CD14-positive monocyte (primary cell): ENCODE measurements around the gene CBX4. TPM values are rescaled to one million over a fixed set of nuclear protein-coding genes. Genes with fewer than 3 reads are reported as not detected.

Experiments
- DNase-seq, 3 donors: peaks; one replicate each; pipeline ENCODE4 v3.0.0-alpha.2; 2011 to 2022
- H2AFZ ChIP-seq: 2 replicates; pipeline ENCODE4 v1.6.0; 2012; ENCODE audit warnings: mild to moderate bottlenecking, low read depth, low read length, inconsistent platforms; ENCODE audit not compliant: insufficient read depth, poor library complexity, severe bottlenecking
- H3K27ac ChIP-seq, 2 donors: 1 replicate in 1 of 2; 2 replicates in 1 of 2; pipeline ENCODE4 v1.5.1; 2012 to 2013; ENCODE audit warnings: low read length in 2 of 2, control low read depth in 1 of 2, inconsistent platforms in 1 of 2, low read depth in 1 of 2, mild to moderate bottlenecking in 1 of 2
- H3K27me3 ChIP-seq, 2 donors: one replicate each; pipeline versions ENCODE4 v1.6.0 to v1.6.1; 2011 to 2013; ENCODE audit warnings: low read length in 2 of 2; ENCODE audit not compliant: control insufficient read depth in 2 of 2, insufficient read depth in 2 of 2
- H3K36me3 ChIP-seq, 2 donors: replicated peaks in 1 of 2; 1 replicate in 1 of 2; 2 replicates in 1 of 2; pipeline versions ENCODE4 v1.5.1 to v1.6.1; 2012 to 2013; ENCODE audit warnings: low read length in 2 of 2, control low read depth in 1 of 2, inconsistent platforms in 1 of 2, mild to moderate bottlenecking in 1 of 2; ENCODE audit not compliant: insufficient read depth in 2 of 2, control insufficient read depth in 1 of 2
- H3K4me1 ChIP-seq, 2 donors: 1 replicate in 1 of 2; 2 replicates in 1 of 2; pipeline versions ENCODE4 v1.5.1 to v1.6.1; 2012 to 2013; ENCODE audit warnings: low read length in 2 of 2, control low read depth in 1 of 2, inconsistent platforms in 1 of 2, mild to moderate bottlenecking in 1 of 2, moderate library complexity in 1 of 2; ENCODE audit not compliant: insufficient read depth in 2 of 2, control insufficient read depth in 1 of 2
- H3K4me2 ChIP-seq: replicated peaks from 2 replicates; pipeline ENCODE3; 2012; ENCODE audit warnings: low read length, moderate library complexity, mild to moderate bottlenecking; ENCODE audit not compliant: poor library complexity, severe bottlenecking; ENCODE audit errors: extremely low read depth
- H3K4me3 ChIP-seq, 3 experiments: fragments of 200-600 bp in 1 of 3; sonication (generic) in 1 of 3; replicated peaks in 1 of 3; 1 replicate in 2 of 3; 2 replicates in 1 of 3; pipeline ENCODE4 v1.5.1; 2011 to 2013; ENCODE audit warnings: low read length in 3 of 3, mild to moderate bottlenecking in 3 of 3, control low read depth in 2 of 3, low read depth in 2 of 3, inconsistent platforms in 1 of 3, moderate library complexity in 1 of 3
- H3K79me2 ChIP-seq: 2 replicates; pipeline ENCODE4 v1.6.0; 2012; ENCODE audit warnings: mild to moderate bottlenecking, control low read depth, inconsistent platforms, low read length, moderate library complexity; ENCODE audit not compliant: insufficient read depth
- H3K9ac ChIP-seq: 2 replicates; pipeline ENCODE4 v1.6.0; 2017; ENCODE audit warnings: low read length, mild to moderate bottlenecking; ENCODE audit not compliant: insufficient read depth, poor library complexity, severe bottlenecking
- H3K9me3 ChIP-seq, 2 donors: replicated peaks in 1 of 2; 1 replicate in 1 of 2; 2 replicates in 1 of 2; pipeline versions ENCODE4 v1.5.1 to v1.6.1; 2012 to 2013; ENCODE audit warnings: low read length in 2 of 2, control low read depth in 1 of 2; ENCODE audit not compliant: control insufficient read depth in 1 of 2, insufficient read depth in 1 of 2
- H4K20me1 ChIP-seq: 2 replicates; pipeline ENCODE4 v1.6.0; 2012; ENCODE audit warnings: mild to moderate bottlenecking, low read length, control low read depth, moderate library complexity; ENCODE audit not compliant: insufficient read depth
- H3K27ac Mint-ChIP-seq, 7 donors: one replicate each; pipeline ENCODE4 v1.8.0; 2020; ENCODE audit warnings: mild to moderate bottlenecking in 7 of 7, mixed read lengths in 7 of 7, moderate library complexity in 6 of 7, inconsistent platforms in 2 of 7
- H3K27me3 Mint-ChIP-seq, 3 donors: one replicate each; pipeline ENCODE4 v1.8.0; 2021 to 2022; ENCODE audit warnings: low read depth in 3 of 3, mild to moderate bottlenecking in 3 of 3, mixed read lengths in 3 of 3, moderate library complexity in 3 of 3, inconsistent platforms in 1 of 3
- H3K36me3 Mint-ChIP-seq, 2 donors: one replicate each; pipeline ENCODE4 v1.8.0; 2020; ENCODE audit warnings: mixed read lengths in 2 of 2, inconsistent platforms in 1 of 2, mild to moderate bottlenecking in 1 of 2
- H3K4me1 Mint-ChIP-seq: one replicate; pipeline ENCODE4 v1.8.0; 2020; ENCODE audit warnings: mild to moderate bottlenecking, mixed read lengths
- H3K4me3 Mint-ChIP-seq, 2 donors: one replicate each; pipeline ENCODE4 v1.8.0; 2020; ENCODE audit warnings: mild to moderate bottlenecking in 2 of 2, mixed read lengths in 2 of 2, moderate library complexity in 1 of 2
- H3K9me3 Mint-ChIP-seq, 7 donors: one replicate each; pipeline ENCODE4 v1.8.0; 2020 to 2022; ENCODE audit warnings: mixed read lengths in 7 of 7, mild to moderate bottlenecking in 6 of 7, moderate library complexity in 6 of 7, inconsistent platforms in 2 of 7
- WGBS: methylation state at CpG from one replicate; pipeline ENCODE4 v1.1.5; 2013; ENCODE audit warnings: missing lambda C conversion rate; ENCODE audit not compliant: insufficient coverage; 5-methylcytosine and 5-hydroxymethylcytosine counted together
- intact Hi-C, 2 donors: fragments of 100-400 bp; cut with micrococcal nuclease; formaldehyde crosslinking; loops; one replicate each; pipeline versions ENCODE4 v1.15.0 to v1.15.1; 2023
- polyA plus RNA-seq, 3 donors: library from polyadenylated mRNA; depleted of rRNA in 1 of 3; unstranded in 2 of 3; stranded (reverse) in 1 of 3; fragments of 300-500 nt in 2 of 3; fragments of >200 nt in 1 of 3; fragmentation: Illumina TruSeq in 2 of 3; gene quantifications; 1 replicate in 2 of 3; 2 replicates in 1 of 3; pipeline ENCODE4 v1.2.3, GENCODE V29; 2012 to 2021
- TF ChIP-seq, protein P1 (sequence below): fragments of 200-600 bp; IDR thresholded peaks from one replicate; pipeline ENCODE4 v1.8.0; 2022; ENCODE audit warnings: antibody characterized with exemption, mild to moderate bottlenecking

CBX4 gene
- polyA plus RNA-seq, 3 donors = 1.4 to 82.8 (median 3.6) TPM

DNA sequence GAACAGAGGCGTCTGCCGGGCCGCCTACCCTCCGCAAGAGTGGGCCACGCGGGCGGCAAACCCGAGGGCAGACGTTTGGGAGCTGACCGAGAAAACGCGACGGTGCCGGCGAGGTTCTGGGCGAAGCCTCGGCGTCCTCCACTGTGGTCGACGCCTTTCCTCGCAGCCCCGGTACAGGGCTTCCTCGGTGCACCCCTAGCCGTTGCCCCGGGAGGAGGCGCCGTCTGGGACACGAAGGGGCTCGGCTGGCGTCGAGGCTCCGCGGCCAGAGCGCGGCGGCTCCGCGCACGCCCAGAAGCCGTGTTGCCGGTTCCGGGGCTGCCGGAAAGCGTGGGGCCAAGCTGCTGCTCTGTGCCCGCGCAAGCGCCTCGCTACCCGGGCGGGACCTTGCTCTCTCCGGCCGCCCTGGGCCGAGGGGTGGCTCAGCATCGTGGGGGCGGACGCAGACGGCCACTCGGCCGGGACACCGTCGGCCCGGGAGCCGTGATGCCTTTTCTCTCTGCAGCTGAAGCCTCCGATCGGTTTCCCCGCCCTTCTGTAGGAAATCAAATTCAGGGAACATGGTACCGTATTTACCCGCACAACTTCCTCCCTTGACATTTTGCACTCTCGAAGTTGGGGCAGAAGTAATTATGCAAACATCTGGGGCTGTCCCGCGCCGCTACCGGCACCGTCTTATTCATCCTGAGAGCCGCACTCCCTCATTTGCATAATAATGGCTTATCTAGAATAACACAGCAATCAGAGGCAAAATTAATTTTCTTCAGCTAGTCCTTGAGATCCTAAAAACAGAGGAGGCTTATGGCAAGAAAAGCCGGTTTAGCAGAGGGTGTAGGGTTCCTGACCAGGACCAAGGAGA lies 35.0 kb downstream of the CBX4 start:
- H3K27me3 Mint-ChIP-seq = peaks cover 94 to 100% (median 97%) of the 10 kb centered on the region in 3 donors
- peaks cover 18 to 69% of the 10 kb centered on the region in 2 donors for H3K9me3 ChIP-seq
- H3K4me2 ChIP-seq = peak overlapping the region; percentile 70
- intact Hi-C loops = no loop called here
- peaks cover 88 to 96% of the 10 kb centered on the region in 2 donors for H3K27me3 ChIP-seq
- peak overlapping the region in 1 of 3 experiments; percentile 66 for H3K4me3 ChIP-seq
- H4K20me1 ChIP-seq = peaks cover 38% of the 10 kb centered on the region
- peaks cover 6 to 72% (median 49%) of the 10 kb centered on the region in 7 donors for H3K9me3 Mint-ChIP-seq
- H3K36me3 Mint-ChIP-seq = peaks cover 33 to 35% of the 10 kb centered on the region in 2 donors
- WGBS = 2% methylated on average over 72 of the region's 76 CpGs
- peak; percentile 64 to 86 (median 75) for DNase-seq
- H3K4me1 Mint-ChIP-seq = peaks cover 68% of the 10 kb centered on the region
- TF ChIP-seq, protein P1, sequence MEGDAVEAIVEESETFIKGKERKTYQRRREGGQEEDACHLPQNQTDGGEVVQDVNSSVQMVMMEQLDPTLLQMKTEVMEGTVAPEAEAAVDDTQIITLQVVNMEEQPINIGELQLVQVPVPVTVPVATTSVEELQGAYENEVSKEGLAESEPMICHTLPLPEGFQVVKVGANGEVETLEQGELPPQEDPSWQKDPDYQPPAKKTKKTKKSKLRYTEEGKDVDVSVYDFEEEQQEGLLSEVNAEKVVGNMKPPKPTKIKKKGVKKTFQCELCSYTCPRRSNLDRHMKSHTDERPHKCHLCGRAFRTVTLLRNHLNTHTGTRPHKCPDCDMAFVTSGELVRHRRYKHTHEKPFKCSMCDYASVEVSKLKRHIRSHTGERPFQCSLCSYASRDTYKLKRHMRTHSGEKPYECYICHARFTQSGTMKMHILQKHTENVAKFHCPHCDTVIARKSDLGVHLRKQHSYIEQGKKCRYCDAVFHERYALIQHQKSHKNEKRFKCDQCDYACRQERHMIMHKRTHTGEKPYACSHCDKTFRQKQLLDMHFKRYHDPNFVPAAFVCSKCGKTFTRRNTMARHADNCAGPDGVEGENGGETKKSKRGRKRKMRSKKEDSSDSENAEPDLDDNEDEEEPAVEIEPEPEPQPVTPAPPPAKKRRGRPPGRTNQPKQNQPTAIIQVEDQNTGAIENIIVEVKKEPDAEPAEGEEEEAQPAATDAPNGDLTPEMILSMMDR = no peak
- H3K9ac ChIP-seq = no peak overlapping the region
- H3K27ac Mint-ChIP-seq = peak overlapping the region in 4 of 7 donors; percentile 60 to 83 (median 73)
- peaks cover 71 to 76% of the 10 kb centered on the region in 2 donors for H3K4me1 ChIP-seq
- H3K4me3 Mint-ChIP-seq = peak overlapping the region; percentile 62 to 92
- no peaks in the 10 kb centered on the region for H3K36me3 ChIP-seq
- no peak overlapping the region for H3K27ac ChIP-seq
- peak overlapping the region; percentile 52 for H2AFZ ChIP-seq
- H3K79me2 ChIP-seq = no peaks in the 10 kb centered on the region

DNA sequence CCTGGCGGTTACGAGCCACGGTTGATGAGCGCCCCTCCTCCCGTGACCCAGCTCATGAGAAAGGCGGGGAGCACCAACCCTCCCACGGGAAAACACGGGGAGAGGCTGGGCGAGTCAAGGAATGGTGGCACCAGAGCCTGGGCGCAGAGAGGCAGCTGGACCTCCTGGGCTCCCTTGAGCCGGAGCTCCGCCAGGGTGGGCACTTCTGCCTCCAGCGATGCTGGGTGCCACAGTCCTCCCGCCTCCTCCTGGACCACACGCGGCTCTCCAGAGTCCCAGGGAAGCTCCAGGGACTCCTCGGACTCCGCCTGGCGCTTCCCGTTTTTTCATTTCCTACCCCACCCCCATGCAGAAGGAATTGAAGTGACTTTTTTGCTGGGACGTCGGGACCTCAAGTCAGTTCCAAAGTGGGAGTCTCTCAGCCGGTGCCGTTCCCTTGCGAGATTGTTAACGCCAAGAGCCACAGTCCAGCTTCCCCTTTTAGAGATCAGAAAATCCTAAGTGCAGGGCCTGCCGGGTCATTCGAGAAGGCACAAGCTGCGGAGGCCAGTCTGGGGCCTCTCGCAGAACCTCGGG lies 35.7 kb downstream of the CBX4 start:
- 4% methylated on average over 25 of the region's 31 CpGs for WGBS
- peak overlapping the region in 1 of 3 experiments; percentile 66 for H3K4me3 ChIP-seq
- H4K20me1 ChIP-seq = peaks cover 35% of the 10 kb centered on the region
- no peaks in the 10 kb centered on the region for H3K79me2 ChIP-seq
- Mint-ChIP-seq H3K27me3 (peaks cover 93 to 100% (median 97%) of the 10 kb centered on the region in 3 donors), H3K4me1 (peaks cover 72% of the 10 kb centered on the region), H3K36me3 (peaks cover 35% of the 10 kb centered on the region in 2 donors), H3K4me3 (peak overlapping the region; percentile 62 to 92), H3K27ac (peak overlapping the region in 4 of 7 donors; percentile 60 to 77 (median 66)), H3K9me3 (peaks cover 6 to 73% (median 50%) of the 10 kb centered on the region in 7 donors)
- no peaks in the 10 kb centered on the region for H3K36me3 ChIP-seq
- no peak overlapping the region for H3K9ac ChIP-seq
- H2AFZ ChIP-seq = peak overlapping the region; percentile 52
- H3K4me2 ChIP-seq = peak overlapping the region; percentile 70
- TF ChIP-seq, protein P1 = no peak
- no peak overlapping the region for H3K27ac ChIP-seq
- peak in 2 of 3 donors; percentile 50 to 60 for DNase-seq
- intact Hi-C loops = no loop called here
- peaks cover 18 to 64% of the 10 kb centered on the region in 2 donors for H3K9me3 ChIP-seq
- peaks cover 88 to 96% of the 10 kb centered on the region in 2 donors for H3K27me3 ChIP-seq
- peaks cover 78 to 83% of the 10 kb centered on the region in 2 donors for H3K4me1 ChIP-seq
